Activated T-cell treated with anti-CD3 and anti-CD28 coated beads, Interleukin-2, amount 50 U/mL, for 1 hour (primary cell): ENCODE data around the gene RXFP2.

Experiments used
- DNase-seq: peaks from one replicate; pipeline ENCODE4 v3.0.0-alpha.2; 2020

Gene RXFP2

DNA sequence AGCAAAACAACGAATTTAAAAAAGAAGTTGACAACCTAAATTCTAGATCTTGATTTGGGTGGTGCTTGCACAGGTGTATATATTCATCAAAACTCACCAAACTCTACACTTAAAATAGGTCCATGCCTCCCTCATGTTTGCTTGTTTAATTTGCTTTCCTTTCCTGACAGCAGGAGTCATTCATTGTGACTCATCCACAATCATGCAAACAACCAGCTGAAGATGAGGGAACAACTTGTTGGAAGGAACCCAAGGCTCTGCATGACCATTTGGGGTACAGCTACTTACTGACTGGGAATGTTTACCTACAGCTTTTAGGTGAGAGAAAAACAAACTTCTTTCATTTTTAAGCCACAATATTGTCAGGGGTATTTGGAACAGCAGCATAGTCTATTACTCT, 96.6 kb downstream of the RXFP2 start:
- DNase-seq = no peak

DNA sequence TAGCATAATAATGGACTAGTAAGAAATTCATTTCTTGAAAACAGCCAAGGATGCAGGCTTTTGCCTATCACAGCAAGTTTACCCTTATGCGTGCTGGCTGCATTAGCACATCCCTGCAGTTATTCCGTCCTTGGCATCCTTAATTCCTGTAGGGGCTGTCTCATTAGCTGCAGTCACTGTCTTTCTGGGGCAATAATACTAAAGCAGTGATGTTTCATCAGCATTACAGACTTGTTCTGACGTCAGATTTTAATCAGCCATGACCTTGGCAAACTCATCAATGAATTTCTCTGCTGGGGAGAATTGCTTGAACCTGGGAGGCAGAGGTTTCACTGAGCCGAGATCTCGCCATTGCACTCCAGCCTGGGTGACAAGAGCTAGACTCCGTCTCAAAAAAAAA, 103.7 kb downstream of the RXFP2 start:
- no peak for DNase-seq

DNA sequence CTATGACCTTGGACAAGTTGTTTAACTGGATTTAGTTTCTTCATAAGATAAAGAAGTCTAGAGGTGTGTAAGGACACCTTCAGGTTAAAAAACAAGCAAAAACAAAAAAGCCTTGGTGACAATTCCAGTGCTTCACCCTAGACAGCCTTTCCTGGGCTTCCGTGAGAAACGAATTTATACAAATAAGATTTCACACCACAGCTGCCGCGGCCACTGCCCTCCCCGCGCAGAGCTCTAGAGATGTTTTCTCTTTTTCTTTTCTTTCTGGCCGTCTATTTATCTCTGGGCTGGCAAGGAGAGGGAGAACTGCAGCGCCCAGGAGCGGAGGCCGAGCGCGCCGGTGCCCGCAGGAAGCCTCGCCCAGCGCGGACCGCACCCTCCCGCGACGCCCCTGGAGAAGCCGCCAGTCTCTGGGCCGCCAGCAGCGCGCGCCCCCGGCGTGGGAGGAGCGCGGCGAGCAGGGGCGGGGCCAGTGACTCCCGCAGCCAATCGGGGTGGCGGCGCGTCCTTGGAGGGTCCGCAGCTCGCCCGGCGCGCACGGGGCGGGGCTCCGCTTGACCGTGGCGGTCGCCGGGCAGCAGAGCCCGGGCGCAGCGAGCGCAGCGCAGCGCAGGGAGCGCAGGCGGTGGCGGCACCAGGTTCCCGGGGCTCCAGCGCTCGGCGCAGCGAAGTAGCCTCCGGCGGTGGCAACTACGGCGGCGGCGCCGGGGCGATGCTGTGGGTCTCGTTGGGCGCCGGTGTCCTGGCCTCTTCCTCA, 107.0 kb downstream of the RXFP2 start:
- peak; percentile 68 for DNase-seq

DNA sequence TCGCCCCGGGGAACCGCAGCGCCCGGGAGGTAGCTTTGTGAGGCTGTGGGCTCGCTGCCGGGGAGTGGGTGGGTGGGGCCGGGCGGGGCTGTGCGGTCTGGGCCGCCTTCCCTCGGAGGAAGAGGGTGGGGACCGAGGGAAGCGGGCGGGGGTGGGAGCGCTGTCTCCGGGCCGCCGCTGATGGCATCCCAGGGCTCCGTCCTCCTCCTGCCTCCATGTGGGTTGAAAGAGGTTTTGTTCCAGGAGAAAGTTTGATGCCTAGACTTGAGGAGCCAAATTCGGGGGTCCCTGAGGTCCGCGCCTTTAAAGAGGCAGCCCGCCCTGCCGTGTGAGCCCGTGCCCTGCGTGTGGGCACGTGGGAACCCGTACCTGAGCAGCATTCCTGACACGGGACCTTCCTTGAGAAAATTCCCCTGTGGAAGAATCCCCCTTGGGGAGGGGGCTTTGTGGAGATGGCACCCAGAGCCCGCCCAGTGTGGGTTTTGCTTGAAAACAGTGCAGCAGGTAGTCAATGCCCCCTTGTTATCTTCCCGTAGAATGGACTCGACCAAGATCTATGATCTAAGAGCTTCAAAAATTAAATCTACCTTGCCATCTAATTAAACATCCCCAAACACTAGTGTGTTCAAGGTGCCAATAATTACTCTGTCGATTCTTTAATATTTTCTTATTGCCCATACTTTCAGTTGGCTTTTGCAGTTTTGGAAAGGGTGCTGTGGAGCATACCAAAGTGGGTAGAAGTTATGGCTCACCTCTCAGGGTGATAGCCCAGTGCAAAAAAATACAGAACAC, 107.8 kb downstream of the RXFP2 start:
- DNase-seq = no peak

DNA sequence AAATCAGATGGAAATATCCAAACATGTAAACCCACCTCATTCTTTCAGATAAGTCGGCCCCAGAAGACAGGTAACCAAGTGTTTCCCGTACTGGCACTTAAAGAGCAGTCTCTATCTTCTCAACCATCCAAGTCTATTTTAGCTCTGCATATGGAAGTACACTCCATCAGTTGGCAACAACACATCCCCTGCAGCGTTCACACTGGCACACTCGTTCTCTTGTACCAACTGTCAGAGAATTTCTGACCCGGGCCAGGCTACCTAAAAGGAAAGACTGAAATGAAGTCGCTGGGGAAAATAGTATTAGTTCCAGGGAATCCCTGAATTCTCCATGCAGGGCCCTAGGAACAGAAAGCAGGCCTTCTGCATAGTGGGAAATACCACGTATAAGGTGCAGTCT, 109.3 kb downstream of the RXFP2 start:
- DNase-seq = no peak

DNA sequence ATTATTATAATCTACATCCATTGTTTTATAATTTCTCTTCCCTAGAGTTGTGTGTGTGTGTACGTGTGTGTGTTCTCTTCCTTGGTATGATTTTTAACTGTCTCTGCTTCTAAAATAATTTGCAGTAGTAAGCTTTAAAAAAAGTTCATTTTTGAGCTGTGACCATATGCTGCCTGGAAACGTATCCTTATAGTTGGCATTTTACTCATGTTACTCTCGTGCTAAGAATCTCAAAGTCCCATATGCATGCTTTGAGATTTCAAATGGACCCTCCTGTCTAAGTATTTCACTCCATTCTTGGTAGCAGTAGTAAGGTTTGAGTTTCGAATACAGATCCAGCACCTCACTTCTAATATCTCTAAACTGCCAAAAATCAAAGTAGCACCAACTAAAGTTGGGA, 109.9 kb downstream of the RXFP2 start:
- DNase-seq = no peak

DNA sequence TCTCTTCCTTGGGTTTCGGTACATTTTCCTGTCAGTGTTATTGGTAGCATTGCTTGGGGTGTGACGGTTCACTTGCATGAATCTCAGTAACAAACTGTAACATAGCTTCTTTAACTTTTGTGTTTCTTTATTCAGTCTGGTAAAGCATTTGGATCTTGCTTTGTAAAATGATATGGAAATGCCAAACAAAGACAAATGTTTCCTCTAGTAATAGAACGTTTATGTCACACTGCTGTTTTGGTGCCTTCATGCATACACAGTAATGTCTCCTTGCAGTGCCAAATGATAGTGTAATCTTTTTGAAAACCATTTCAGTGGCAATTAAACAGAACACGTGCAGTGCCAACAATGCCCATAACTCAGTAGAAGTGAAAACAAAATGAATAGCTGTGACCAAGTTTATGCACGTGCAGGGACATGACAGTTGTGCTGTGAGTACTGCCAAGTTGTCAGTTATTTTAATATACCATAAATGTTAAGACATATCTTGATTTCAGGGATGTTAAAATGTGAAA, 110.8 kb downstream of the RXFP2 start:
- no peak for DNase-seq

DNA sequence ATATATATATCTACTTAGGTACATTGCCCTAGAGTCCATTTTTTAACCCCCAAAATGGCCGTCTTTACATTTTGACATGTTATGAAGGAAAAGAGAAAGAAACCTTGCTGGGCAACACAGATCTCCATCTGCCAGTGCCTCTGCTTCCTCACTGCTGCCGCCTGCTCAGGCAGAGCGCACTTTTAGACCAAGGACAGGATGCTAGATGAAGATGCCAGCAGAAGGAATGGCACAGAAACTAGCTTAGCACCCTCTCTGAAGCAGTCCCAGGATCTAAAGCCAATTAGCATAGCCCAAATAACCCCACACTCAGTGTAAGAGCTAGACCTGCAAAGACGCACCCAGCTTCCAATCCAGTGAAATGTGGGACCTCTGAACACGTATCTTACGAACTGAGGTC, 111.9 kb downstream of the RXFP2 start:
- no peak for DNase-seq
